B cell (primary cell): ENCODE measurements around the gene CNKSR2. TPM values are rescaled to one million over a fixed set of nuclear protein-coding genes. Genes with fewer than 3 reads are reported as not detected.

ENCODE experiments used
- ATAC-seq: fragments of 200-7000 bp; cut with Tn5 transposase; one replicate; pipeline ENCODE4 v1.10.0; 2021; ENCODE audit warnings: low read depth, mild to moderate bottlenecking, moderate number of reproducible peaks, moderate library complexity
- CTCF ChIA-PET: fragments of 350-600 bp; sonication (Branson Sonifier 250); formaldehyde crosslinking; loops from one replicate; lab custom pipeline; 2021; ENCODE audit warnings: antibody characterized with exemption, inconsistent platforms; lab: Charles Lee
- POLR2A ChIA-PET: fragments of 350-600 bp; sonication (Branson Sonifier 250); formaldehyde crosslinking; loops from one replicate; lab custom pipeline; 2021; ENCODE audit warnings: antibody characterized with exemption; lab: Charles Lee
- DNase-seq: peaks from one replicate; pipeline ENCODE4 v3.0.0; 2013
- H2AFZ ChIP-seq: 2 replicates; pipeline ENCODE4 v1.6.1; 2012; ENCODE audit warnings: mild to moderate bottlenecking, low read depth, low read length; ENCODE audit not compliant: insufficient read depth, poor library complexity, severe bottlenecking
- H3K27ac ChIP-seq, 2 donors: 1 replicate in 1 of 2; 2 replicates in 1 of 2; pipeline ENCODE4 v1.5.1; 2012 to 2013; ENCODE audit warnings: low read length in 2 of 2, mild to moderate bottlenecking in 2 of 2, moderate library complexity in 1 of 2
- H3K27me3 ChIP-seq, 4 experiments: fragments of 200-600 bp in 1 of 4; sonication (generic) in 1 of 4; replicated peaks in 1 of 4; 1 replicate in 2 of 4; 2 replicates in 2 of 4; pipeline versions ENCODE4 v1.6.1 to v1.7.0; 2013 to 2016; ENCODE audit warnings: low read length in 3 of 4, mild to moderate bottlenecking in 2 of 4, mixed read lengths in 1 of 4, moderate library complexity in 1 of 4; ENCODE audit not compliant: insufficient read depth in 4 of 4, control insufficient read depth in 3 of 4; ENCODE audit errors: control extremely low read depth in 1 of 4
- H3K36me3 ChIP-seq, 2 experiments: replicated peaks in 1 of 2; 1 replicate in 1 of 2; 2 replicates in 1 of 2; pipeline versions ENCODE4 v1.6.1 to v1.7.1; 2013; ENCODE audit warnings: low read length in 1 of 2; ENCODE audit not compliant: insufficient read depth in 2 of 2, control insufficient read depth in 1 of 2; ENCODE audit errors: control extremely low read depth in 1 of 2, extremely low read depth in 1 of 2
- H3K4me1 ChIP-seq, 2 donors: fragments of 200-600 bp in 1 of 2; sonication (generic) in 1 of 2; 1 replicate in 1 of 2; 2 replicates in 1 of 2; pipeline versions ENCODE4 v1.5.1 to v1.6.1; 2013 to 2017; ENCODE audit warnings: low read length in 2 of 2; ENCODE audit not compliant: control insufficient read depth in 2 of 2, insufficient read depth in 2 of 2
- H3K4me2 ChIP-seq: replicated peaks from 2 replicates; pipeline ENCODE3; 2012; ENCODE audit warnings: mild to moderate bottlenecking, low read depth, low read length; ENCODE audit not compliant: poor library complexity, severe bottlenecking
- H3K4me3 ChIP-seq, 5 experiments: fragments of 200-600 bp in 1 of 5; sonication (generic) in 1 of 5; 1 replicate in 3 of 5; 2 replicates in 2 of 5; pipeline versions ENCODE4 v1.5.1 to v1.7.0; 2011 to 2016; ENCODE audit warnings: low read length in 4 of 5, mild to moderate bottlenecking in 4 of 5, low read depth in 2 of 5, control low read depth in 1 of 5, moderate library complexity in 1 of 5; ENCODE audit not compliant: insufficient read depth in 1 of 5; ENCODE audit errors: control extremely low read depth in 1 of 5, extremely low read depth in 1 of 5
- H3K79me2 ChIP-seq: fragments of 200-600 bp; sonication (generic); one replicate; pipeline ENCODE4 v1.6.0; 2016; ENCODE audit warnings: low read length; ENCODE audit not compliant: control insufficient read depth, insufficient read depth
- H3K9ac ChIP-seq: fragments of 200-600 bp; sonication (generic); 2 replicates; pipeline ENCODE4 v1.6.1; 2017; ENCODE audit warnings: mild to moderate bottlenecking, low read length, moderate library complexity
- H3K9me3 ChIP-seq, 3 donors: one replicate each; pipeline versions ENCODE4 v1.6.1 to v1.7.1; 2013; ENCODE audit warnings: low read length in 2 of 3; ENCODE audit not compliant: control insufficient read depth in 2 of 3, insufficient read depth in 1 of 3; ENCODE audit errors: control extremely low read depth in 1 of 3
- H4K20me1 ChIP-seq: 2 replicates; pipeline ENCODE4 v1.6.0; 2012; ENCODE audit warnings: mild to moderate bottlenecking, low read length; ENCODE audit not compliant: insufficient read depth, control insufficient read depth, poor library complexity, severe bottlenecking
- H3K27ac Mint-ChIP-seq: one replicate; pipeline ENCODE4 v1.8.0; 2021; ENCODE audit warnings: mixed read lengths
- H3K27me3 Mint-ChIP-seq: one replicate; pipeline ENCODE4 v1.8.0; 2021; ENCODE audit warnings: mixed read lengths
- H3K4me1 Mint-ChIP-seq: one replicate; pipeline ENCODE4 v1.8.0; 2021; ENCODE audit warnings: mixed read lengths
- H3K4me3 Mint-ChIP-seq: one replicate; pipeline ENCODE4 v1.8.0; 2021; ENCODE audit warnings: mixed read lengths
- H3K9me3 Mint-ChIP-seq: one replicate; pipeline ENCODE4 v1.8.0; 2022; ENCODE audit warnings: mixed read lengths; ENCODE audit not compliant: insufficient read depth
- CTCF ChIP-seq: fragments of 200-600 bp; IDR thresholded peaks from one replicate; pipeline ENCODE4 v1.8.0; 2022; ENCODE audit warnings: antibody characterized with exemption, mild to moderate bottlenecking
- EZH2 ChIP-seq: IDR thresholded peaks from 2 replicates; pipeline ENCODE4 v1.6.1; 2012; ENCODE audit warnings: borderline replicate concordance, low read depth, mild to moderate bottlenecking, moderate library complexity, low read length; ENCODE audit not compliant: insufficient read depth, poor library complexity, severe bottlenecking
- WGBS: methylation state at CpG from one replicate; pipeline ENCODE4 v1.1.5; 2013; ENCODE audit warnings: missing lambda C conversion rate; ENCODE audit not compliant: insufficient coverage; 5-methylcytosine and 5-hydroxymethylcytosine counted together
- intact Hi-C: fragments of 100-400 bp; cut with micrococcal nuclease; formaldehyde crosslinking; loops from one replicate; pipeline ENCODE4 v1.10.0; 2022
- polyA plus RNA-seq: library from polyadenylated mRNA; depleted of rRNA; stranded (reverse); fragments of >200 nt; gene quantifications from 2 replicates; pipeline ENCODE4 v1.2.3, GENCODE V29; 2012
- total RNA-seq, 2 donors: library from RNA; stranded (reverse); fragments of 120-200 nt in 1 of 2; gene quantifications; 1 replicate in 1 of 2; 2 replicates in 1 of 2; pipeline versions ENCODE4 v1.2.3 to v1.2.4, GENCODE V29; 2013 to 2022

Gene CNKSR2
- total and polyA plus RNA-seq, 2 donors (not counting 1 experiment from before 2014, with no cell fraction given), result 11.5 to 18.8 TPM

DNA sequence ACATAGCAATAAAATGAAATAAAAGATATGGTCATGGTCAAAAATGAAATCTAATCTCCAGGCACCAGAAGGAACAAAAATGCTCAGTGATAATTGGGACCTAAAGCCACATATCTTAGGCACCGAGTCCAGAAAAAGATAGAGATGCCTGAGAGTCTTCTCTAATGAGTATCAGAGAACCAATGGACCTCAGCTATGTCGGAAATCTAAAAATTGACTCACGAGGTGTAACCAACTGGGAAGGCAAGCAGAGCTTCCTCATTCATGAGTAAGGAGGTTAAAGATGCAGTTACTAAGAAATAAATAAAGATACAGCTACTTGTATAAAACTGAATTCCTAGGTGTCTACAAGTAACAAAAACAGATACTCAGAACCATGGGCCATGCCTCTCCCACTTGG, 211.8 kb downstream of the CNKSR2 start:
- no peak overlapping the region for H2AFZ ChIP-seq
- H3K27me3 Mint-ChIP-seq, result no peaks in the 10 kb centered on the region
- peaks cover 2% of the 10 kb centered on the region for H3K4me1 Mint-ChIP-seq
- H3K9me3 Mint-ChIP-seq, result peaks cover 3% of the 10 kb centered on the region
- intact Hi-C loops, result no loop called here
- TF ChIP-seq CTCF (no peak), EZH2 (no peak)
- H4K20me1 ChIP-seq, result no peaks in the 10 kb centered on the region
- no peaks in the 10 kb centered on the region for H3K36me3 ChIP-seq
- peaks cover 0 to 2% (median 0%) of the 10 kb centered on the region in 3 donors for H3K9me3 ChIP-seq
- ChIA-PET CTCF (no interaction called here), POLR2A (no interaction called here)
- no peak for DNase-seq
- no peak for ATAC-seq
- H3K27ac Mint-ChIP-seq, result no peak overlapping the region
- no CpG with 5 or more reads among the region's 3 CpGs for WGBS
- no peak overlapping the region for H3K4me2 ChIP-seq
- no peak overlapping the region for H3K4me3 Mint-ChIP-seq
- H3K79me2 ChIP-seq, result no peaks in the 10 kb centered on the region
- no peaks in the 10 kb centered on the region for H3K4me1 ChIP-seq
- H3K9ac ChIP-seq, result no peak overlapping the region
- H3K27ac ChIP-seq, result no peak overlapping the region
- H3K4me3 ChIP-seq, result no peak overlapping the region
- no peaks in the 10 kb centered on the region for H3K27me3 ChIP-seq

GRCh38 chrX:21590012-21590776, 216.0 kb downstream of the CNKSR2 start:
- H3K4me1 Mint-ChIP-seq, result peaks cover 2% of the 10 kb centered on the region
- DNase-seq (no peak), ATAC-seq (no peak)
- Histone ChIP-seq H3K27me3 (no peaks in the 10 kb centered on the region), H3K4me3 (no peak overlapping the region), H2AFZ (no peak overlapping the region), H3K4me2 (no peak overlapping the region), H3K27ac (no peak overlapping the region), H3K36me3 (no peaks in the 10 kb centered on the region), H4K20me1 (no peaks in the 10 kb centered on the region), H3K4me1 (no peaks in the 10 kb centered on the region), H3K79me2 (no peaks in the 10 kb centered on the region), H3K9ac (no peak overlapping the region), H3K9me3 (peaks cover 0 to 2% (median 0%) of the 10 kb centered on the region in 3 donors)
- H3K4me3 Mint-ChIP-seq, result no peak overlapping the region
- ChIA-PET CTCF (no interaction called here), POLR2A (no interaction called here)
- H3K27me3 Mint-ChIP-seq, result no peaks in the 10 kb centered on the region
- TF ChIP-seq EZH2 (no peak), CTCF (no peak)
- intact Hi-C loops, result no loop called here
- no CpG with 5 or more reads among the region's 4 CpGs for WGBS
- no peak overlapping the region for H3K27ac Mint-ChIP-seq
- H3K9me3 Mint-ChIP-seq, result peaks cover 3% of the 10 kb centered on the region
